HFF-Myc (cell line): ENCODE data around the gene CHRM5.
"Not testable (repeated sequence)": the region's sequence is repeated elsewhere in the genome, so short reads cannot be mapped to it uniquely, and the experiment has no call there.

ENCODE experiments used
- DNase-seq: peaks from one replicate; pipeline ENCODE4 v3.0.0-alpha.2; 2011; ENCODE audit warnings: low read depth; ENCODE audit errors: extremely low read depth
- H3K4me3 ChIP-seq: replicated peaks from 2 replicates; pipeline ENCODE4 v1.5.1; 2011; ENCODE audit warnings: low read depth, mild to moderate bottlenecking, control low read depth, low read length
- TF ChIP-seq, protein P1 (sequence below): IDR thresholded peaks from 2 replicates; pipeline ENCODE4 v1.5.1; 2012; ENCODE audit warnings: mild to moderate bottlenecking, low read depth, low read length, control low read depth; ENCODE audit errors: missing control alignments

CHRM5 gene

DNA sequence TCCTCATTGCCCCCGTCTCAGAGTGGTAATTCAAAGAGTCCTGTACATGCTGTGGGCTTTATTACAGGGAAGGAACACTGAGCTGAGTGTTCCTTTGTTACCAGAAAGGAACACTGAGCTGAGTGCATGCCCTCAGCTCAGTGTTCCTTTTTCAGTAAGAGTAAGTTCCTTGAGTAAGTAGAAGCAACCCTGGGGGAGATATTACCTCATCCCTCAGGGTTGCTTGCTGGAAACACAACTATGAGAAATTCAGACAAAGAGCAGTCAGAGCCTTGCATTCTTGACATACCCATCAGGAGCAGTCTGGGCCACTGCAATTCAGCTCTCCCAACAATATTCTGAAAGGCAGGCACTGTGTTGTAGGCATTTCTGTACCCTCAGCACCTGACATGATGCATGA lies 17.0 kb downstream of the CHRM5 start:
- TF ChIP-seq, protein P1, sequence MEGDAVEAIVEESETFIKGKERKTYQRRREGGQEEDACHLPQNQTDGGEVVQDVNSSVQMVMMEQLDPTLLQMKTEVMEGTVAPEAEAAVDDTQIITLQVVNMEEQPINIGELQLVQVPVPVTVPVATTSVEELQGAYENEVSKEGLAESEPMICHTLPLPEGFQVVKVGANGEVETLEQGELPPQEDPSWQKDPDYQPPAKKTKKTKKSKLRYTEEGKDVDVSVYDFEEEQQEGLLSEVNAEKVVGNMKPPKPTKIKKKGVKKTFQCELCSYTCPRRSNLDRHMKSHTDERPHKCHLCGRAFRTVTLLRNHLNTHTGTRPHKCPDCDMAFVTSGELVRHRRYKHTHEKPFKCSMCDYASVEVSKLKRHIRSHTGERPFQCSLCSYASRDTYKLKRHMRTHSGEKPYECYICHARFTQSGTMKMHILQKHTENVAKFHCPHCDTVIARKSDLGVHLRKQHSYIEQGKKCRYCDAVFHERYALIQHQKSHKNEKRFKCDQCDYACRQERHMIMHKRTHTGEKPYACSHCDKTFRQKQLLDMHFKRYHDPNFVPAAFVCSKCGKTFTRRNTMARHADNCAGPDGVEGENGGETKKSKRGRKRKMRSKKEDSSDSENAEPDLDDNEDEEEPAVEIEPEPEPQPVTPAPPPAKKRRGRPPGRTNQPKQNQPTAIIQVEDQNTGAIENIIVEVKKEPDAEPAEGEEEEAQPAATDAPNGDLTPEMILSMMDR, result no peak
- no peak for DNase-seq
- no peak overlapping the region for H3K4me3 ChIP-seq

DNA sequence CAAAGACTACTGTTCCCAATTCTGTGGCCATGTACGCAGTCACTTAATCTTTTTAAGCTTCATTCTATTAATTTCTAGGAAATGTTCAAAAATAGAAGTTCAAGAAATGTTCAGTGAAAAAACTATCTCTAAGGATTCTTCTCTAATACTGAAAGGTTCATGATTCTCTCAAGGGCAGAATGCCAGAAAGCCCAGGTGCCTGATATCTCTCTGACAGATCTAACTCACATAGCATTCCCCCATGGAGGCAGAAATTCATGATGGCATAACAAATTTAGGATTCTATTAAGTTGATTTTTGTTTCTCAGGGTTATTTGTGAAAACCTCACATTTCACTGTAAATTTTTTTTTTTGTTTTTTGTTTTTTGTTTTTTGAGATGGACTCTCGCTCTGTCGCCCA lies 17.5 kb downstream of the CHRM5 start:
- no peak overlapping the region for H3K4me3 ChIP-seq
- DNase-seq, result no peak
- TF ChIP-seq, protein P1, result no peak

DNA sequence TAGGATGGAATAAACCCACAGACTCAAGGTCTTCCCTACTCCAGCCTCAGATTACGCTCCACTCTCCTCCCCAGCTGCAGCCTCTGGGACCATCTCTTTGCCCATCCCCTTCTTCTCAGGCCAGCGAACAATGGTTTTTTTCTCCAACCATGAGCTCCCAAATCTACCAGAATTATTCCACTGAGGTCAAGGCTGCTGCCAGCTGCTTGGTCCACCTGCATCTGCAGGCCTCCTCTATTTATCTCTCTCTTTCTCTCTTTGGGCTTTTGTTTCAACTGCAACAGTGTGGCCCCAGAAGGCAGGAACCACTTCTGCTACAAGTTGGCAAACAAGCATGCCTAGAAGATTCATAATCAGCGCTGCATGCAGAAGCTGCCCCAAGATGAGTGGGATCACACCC lies 19.1 kb downstream of the CHRM5 start:
- no peak overlapping the region for H3K4me3 ChIP-seq
- TF ChIP-seq, protein P1, result no peak
- no peak for DNase-seq

DNA sequence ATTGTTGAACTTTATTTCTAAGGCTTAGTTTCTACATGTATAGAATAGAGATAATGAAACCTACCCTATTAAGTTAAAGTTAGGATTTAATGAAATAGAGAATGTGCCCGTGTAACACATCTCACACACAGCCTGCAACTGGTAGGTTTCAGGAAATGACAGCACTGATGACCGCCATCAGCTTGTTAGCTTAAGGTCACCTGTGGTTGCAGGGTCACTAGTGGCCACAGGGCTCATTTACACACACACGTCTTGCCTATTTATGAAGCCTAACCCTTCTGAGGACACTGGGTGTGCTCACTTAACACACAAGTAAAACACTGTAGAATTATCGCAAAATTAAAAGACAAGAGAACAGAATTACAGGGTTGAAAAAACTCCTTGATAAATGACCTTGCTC lies 20.1 kb downstream of the CHRM5 start:
- TF ChIP-seq, protein P1, result no peak
- no peak overlapping the region for H3K4me3 ChIP-seq
- DNase-seq, result no peak

DNA sequence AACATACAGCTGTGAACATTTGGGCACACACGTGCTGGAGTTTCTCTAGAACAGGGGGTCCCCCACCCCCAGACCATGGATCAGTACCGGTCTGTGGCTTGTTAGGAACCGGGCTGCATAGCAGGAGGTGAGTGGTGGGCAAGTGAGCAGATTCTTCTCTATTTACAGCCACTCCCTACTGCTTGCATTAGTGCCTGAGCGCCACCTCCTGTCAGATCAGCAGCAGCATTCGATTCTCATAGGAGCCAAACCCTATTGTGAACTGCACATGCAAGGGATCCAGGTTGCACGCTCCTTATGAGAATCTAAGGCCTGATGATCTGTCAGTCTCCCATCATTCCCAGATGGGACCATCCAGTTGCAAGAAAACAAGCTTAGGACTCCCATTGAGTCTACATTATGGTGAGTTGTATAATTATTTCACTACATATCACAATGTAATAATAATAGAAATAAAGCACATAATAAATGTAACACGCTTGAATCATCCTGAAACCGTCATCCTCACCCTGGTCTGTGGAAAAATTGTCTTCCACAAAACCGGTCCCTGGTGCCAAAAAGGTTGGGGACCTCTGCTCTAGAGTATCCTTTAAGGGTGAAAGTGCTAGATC lies 25.8 kb downstream of the CHRM5 start:
- TF ChIP-seq, protein P1, result peak; percentile 51
- no peak for DNase-seq
- H3K4me3 ChIP-seq, result no peak overlapping the region

DNA sequence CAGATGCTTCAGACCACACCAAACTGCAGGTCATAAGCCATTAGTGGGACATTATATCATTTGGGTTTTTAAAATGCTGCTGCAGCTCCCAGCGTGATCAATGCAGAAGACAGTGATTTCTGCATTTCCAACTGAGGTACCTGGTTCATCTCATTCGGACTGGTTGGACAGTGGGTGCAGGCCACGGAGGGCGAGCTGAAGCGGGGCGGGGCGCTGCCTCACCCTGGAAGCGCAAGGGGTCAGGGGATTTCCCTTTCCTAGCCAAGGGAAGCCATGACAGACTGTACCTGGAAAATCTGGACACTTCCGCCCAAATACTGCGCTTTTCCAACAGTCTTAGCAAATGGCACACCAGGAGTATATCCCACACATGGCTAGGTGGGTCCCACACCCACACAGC lies 27.4 kb downstream of the CHRM5 start:
- not testable (repeated sequence) for DNase-seq

DNA sequence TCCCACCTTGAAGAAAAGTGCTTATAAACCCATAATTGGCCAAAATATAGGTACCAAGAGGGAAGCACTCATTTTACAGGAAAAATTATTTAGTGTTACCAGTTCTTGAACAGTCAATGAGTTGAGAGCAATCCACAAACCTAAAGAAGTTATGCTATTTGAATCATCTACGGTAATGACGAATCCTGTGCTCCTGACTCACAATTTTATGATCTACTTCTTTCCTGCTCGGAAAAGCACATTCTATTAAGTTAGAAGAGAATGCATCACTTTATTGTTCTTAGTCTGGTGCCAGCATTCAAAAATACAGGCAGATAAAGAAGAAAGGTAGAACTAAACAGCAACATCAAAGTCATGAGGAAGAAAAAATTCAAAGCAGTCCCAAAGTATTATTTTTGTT lies 33.2 kb downstream of the CHRM5 start:
- H3K4me3 ChIP-seq, result no peak overlapping the region
- no peak for DNase-seq
- TF ChIP-seq, protein P1, result no peak

More for the DNA sequence above, 27.4 kb downstream of the CHRM5 start:
- H3K4me3 ChIP-seq, result not testable (repeated sequence)
